ENCODE results near the gene NANOS2. TPM values are rescaled to one million over a fixed set of nuclear protein-coding genes. Genes with fewer than 3 reads are reported as not detected.

Gene NANOS2
- total RNA-seq: not detected

DNA sequence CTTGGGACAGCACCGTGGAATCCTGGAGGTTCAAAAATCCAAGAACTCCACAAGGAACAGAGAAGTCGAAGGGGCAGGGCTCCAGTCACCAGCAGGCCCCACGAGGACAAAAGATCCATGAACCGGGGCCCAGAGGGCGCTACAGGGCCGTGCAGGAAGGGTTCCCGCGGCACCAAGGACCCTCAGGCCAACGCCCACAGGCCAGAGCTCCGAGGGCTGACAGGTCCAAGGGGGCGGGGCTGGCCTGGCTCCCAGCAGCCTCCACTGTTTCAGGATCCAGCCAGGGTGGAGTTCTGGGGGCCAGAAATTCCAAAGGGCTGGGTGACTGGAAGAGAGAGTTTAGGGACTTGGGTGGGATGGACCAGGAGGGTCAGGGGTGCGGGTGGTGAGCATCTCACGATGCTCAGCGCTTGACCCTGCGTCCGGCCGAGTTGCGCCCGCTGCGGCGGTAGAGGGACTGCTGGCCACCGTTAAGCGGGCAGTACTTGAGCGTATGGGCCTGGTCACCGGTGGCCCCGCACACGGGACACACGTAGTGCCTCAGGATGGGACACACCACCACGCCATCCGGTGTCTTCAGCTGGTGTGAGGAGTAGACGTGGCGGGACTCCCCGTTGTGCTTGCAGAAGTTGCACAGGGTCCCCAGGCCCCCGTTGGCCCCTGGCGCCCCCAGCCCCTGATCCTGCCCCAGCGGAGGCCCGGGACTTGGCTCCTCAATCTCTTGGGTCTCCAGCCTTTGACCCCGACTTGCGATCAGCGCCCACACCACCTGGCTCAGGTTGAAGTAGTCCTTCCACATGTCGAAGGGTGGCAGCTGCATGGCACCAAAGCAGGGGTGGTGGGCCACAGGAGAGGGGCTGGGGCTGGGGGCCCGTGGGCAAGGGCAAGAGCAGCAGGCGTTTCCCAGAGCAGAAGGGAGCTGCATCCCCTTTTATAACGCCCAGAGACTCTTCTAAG, at the start of gene NANOS2:
TSS of gene NANOS2 (minus strand) at position 905 of the 957 bp plus-strand sequence. CDS start at position 820, 85 bp downstream.
- no peak for DNase-seq

DNA sequence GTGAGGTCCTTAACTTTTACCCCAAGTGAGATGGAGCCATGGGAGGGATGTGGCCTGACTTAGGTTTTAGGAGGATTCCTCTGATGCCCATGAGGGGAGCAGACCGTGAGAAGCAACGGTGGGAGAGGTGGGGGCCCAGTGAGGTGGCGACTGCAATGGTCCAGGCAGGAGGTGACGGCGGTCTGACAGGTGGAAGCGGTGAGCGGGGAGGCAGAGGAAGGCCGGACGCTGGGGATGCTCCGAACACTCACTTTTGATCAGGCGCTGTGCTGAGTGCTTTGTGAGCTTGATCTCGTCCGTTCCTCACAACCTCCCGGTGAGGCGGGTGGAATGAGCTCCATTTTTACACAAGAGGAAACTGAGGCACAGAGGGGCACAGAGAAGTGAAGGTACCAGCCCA, 47.4 kb upstream of the NANOS2 start:
- no peak for DNase-seq

DNA sequence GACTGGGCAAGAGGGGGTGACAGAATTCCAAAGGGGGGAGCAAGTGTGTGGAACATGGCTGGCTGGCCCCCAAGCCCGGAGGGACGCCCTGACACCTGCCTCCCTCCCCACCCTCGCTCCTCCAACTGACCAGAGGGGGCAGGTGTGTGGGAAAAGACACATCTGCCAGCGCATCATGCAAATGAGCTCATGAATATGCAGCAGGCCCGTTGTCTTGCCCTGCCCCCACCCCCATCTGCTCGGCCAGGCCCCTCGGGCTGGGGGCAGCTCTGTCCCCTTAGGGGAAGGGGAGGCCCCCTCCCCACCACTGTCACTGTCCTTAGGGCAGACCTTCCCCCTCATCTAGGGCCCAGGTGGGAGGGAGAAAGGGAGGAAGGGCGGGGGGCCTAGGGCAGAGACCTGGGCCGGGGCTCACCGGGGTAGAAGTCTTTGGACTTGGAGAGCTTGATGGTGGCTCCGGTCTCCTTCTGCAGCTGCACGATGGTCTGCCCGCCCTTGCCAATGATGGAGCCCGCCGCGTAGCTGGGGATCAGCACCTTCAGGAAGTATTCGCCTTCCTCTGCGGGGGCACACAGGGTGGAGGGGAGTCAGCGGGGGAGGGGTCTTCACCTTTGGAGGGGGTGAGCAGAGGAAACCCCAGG, 46.1 kb upstream of the NANOS2 start:
- DNase-seq: no peak

DNA sequence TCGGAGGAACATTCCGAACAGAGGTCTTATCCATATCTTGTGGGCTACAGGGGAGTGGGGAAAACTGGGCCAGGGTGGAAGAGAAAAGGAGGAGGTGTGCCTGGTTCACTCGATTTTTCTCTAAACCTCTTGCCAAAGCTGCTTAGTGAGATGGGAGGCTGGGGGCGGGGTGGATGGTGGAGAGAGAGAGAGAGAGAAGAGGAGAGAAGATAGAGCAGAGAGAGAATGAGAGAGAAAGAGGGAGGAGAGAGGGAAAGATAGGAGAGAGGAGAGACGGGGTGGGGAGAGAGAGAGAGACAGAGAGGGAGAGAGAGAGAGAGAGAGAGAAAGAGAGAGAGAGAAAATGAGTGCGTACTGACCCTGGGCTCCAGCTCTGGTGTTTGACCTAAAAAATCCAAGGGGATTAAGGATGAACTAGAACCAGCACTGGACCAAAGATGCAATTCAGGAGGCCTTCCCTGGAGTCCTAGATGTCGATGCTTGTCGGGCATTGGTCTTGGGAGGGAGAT, 45.0 kb upstream of the NANOS2 start:
- DNase-seq: no peak

DNA sequence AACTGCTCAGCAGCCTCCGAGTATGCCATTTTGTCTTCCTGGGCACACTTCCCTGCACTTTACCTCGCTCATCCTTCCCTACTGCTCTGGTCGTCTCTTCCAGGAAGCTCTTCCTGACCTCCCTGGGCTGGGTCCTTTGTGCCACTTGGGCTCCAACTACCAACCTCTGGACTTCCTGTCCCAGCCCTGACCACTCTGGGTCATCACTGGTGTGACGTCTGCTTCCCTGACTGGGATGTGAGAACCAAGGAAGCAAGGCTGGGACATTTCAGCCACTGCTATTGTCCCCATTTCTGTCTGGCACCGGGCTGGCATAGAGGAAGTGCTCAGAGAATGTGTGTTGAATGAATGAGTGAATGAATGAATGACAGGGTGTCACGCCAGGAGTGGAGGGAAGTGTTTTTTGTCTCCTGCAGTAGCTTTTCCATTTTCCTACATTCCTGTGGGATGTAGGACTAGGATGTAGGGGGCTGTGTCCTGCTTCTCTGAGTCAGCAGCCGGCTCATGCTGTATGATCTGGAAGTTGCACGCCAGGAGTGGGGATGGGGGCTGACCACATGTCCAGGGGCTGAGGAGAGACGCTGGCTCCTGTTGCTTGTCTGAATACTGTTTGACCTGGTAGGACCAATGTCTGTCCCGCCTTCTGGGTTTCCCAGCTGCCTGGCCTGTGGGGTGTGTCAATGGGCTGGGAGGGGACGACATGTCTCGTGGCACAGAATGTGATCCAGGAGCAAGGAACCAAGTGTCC, 44.4 kb upstream of the NANOS2 start:
- DNase-seq: no peak

DNA sequence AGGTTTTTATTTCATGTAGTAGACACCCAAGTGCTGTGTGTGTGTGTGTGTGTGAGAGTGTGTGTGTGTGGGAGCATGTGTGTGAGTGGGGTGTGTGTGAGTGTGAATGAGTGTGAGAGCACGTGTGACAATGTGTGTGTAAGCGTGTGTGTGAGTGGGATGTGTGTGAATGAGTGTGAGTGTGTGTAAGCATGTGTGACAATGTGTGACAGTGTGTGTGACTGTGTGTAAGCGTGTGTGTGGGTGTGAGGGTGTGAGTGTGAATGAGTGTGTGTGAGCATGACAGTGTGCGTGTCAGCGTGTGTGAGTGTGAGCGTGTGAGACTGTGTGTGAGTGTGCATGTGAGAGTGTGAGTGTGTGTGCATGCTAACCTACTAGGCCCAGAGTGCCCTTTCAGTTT, 43.7 kb upstream of the NANOS2 start:
- no peak for DNase-seq

DNA sequence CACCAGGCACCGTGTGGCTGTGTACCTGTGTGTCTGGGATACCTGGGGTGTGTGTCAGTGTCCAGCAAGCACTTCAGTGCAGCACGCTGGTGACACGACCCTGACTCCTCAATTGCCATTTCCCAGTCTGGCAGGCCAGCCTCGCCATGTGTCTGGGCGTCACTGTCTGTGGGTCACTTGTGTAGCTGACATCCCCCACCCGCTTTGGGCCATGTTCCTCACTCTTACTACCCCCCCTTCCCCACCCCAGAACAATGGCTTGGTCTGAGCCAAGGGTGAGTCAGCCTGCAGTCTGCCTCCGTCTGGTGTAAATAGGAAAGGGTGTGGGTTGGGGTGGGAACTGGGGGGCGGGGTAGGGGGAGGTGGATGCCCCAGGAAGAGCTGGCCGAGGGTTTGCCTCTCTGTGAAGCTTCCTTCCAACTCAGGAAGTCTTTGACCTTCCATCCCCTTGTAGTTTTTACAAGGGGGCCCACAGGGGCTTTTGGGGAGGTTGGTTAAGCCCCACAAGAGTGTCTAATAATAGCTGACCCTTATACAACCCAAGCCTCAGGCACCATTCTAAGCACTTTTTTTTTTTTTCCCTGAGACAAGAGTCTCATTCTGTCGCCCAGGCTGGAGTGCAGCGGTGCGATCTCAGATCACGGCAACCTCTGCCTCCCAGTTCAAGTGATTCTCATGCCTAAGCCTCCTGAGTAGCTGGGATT, 41.5 kb upstream of the NANOS2 start:
- peak; percentile 15 for DNase-seq

DNA sequence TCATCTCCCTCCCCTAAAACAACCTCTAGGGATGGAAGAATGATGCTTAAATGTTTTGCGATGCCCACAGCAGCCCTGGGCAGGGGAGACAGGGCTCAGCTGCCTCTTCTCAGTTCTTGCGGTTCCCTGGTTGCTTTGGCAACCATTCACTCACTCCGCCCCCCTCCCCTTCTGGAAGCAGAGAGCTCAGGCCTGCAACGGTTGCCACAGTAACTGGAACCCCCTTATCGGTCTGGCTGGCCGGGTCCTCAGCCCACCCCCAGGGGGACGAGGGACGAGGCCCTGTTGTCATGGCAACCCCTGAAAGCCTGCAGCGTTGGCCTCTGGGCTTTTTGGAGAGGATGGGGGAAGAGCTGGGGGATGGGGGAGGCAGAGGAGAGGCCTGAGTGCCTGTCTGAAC, 39.6 kb upstream of the NANOS2 start:
- no peak for DNase-seq

DNA sequence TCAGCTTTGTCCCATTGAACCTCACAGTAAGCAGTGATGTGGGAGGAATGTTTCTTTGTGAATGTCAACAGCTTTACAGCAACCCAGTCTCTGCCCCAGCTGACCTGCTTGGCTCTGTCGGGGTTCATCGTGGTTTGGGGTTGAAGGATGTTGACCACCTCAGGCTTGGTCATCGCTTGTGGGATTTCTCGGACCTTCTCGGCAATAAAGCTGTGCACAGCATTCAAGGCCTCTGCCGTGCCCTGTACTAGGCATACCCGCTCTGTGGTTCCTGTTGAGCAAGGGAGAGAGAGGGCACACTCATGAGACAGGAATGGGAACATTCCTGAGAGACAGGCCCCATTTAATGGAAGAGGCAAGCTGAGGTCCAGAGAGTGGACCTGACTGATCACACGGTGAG, 39.1 kb upstream of the NANOS2 start:
- no peak for DNase-seq

DNA sequence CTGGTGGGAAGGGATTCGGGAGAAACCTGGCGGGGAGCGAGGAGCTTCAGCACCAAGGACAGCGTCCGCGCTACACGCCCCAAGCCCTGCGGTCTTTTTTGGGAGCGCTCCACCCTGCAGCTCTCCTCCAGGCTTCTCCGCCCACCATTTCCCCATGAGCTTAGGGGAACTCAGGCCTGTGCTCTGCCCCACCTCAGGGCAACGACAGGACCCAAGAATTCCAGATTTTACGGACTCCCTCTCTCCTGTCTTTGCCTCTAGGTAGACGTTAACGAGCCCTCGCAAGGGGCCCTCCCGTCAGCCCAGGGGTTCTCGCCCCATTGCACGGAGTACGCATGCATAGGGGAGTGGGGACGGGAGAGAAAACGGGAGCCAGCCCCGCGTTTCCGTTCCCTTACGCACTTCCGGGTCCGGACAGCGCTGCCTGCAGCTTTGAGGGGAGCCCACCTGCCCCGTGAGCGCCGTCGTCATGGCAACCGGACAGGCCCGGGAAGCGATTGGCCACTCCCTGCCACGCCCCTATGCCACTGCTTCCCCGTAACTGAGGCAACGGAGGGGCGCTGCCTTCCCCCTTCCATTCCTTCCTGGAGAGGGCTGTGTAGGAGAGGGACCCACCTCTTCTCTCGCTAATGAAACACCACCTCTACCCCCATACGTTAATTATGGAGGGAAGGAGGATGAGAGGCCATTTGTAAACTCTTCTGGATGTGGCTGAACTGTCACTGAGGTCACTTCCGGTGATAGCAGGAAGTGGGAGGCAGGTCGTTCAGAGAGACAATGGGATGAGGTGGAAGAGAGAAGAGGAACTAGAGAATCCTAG, 38.3 kb upstream of the NANOS2 start:
- DNase-seq: peak; percentile 13

DNA sequence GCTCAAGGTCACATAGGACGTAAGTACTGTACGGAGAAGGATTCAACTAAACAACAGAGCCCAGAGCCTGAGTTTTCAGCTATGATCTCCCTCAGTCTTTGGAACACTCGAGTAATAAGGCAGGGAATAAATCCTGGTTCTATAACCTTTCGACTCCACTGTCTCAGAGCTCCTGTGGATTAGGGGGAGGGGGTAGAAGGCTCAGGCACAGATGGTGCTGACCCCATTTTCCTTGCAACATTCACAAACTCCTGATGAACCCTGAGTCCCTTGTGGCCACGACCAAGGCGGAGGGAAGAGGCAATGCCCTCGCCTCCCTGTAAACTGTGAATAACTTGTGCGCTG, 37.7 kb upstream of the NANOS2 start:
- no peak for DNase-seq

DNA sequence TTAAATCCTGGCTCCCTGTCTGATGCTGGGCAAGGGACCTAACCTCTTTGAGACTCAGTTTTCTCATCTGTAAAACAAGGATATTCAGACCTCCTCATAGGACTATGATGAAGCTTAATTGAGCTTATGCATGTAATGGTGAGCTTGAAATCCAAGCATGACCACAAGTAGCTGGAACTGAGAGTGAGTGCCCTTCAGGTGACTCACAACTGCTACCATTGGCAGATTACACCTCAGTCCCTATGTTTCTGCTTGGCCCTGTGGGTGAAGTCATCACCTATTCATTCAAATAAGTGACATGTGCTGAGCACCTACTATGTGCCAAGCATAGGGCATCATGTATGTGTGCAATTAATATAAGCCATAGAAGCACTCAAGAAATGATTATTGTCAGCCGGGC, 33.3 kb upstream of the NANOS2 start:
- no peak for DNase-seq

DNA sequence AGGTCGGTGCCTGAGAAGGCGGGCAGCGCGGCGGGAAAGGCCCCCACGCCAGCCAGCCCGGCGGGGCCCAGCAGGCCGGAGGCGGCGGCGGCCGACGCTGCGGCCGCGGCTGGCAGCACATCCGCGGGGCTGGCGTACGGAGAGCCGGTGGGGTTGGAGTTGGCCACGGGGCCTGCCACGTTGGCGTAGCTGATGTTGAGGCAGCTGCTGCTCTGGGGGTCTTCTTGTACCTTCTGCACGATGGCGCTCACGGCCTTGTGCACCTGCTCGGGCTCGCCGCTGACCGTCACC, 25.9 kb upstream of the NANOS2 start:
- no peak for DNase-seq

DNA sequence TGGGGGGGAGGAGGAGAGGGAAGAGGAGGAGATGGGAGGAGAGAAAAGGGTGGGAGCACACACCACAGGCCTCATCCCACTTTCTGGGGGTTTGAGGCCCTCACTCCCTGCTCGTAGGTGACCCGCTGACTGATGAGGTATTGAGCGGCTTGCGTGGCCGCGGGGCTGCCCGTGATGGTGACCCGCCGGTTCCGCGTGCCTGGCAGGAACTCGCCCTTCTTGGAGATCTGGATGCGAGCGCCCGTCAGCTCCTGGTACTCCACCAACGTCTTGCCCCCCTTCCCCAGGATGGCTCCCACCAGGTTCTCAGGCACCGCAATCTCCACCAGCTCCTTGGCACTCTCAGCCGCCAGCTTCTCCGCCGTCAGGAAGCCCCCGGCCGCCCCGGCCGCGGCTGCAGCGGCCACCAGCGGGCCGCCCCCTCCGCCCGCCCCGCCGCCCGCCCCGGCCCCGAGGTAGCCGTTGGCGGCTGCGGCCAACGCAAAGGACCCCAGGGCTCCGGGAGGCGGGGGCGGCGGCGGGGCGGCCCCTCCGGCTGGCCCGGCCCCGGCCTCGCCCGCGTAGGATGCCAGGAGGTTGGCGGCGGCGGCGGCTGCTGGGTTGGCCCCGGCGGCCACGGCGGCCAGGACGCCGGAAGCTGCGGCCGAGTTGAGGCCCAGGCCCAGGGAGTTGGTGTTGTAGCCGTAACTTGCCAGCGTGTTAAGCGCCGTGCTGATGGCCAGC, 25.4 kb upstream of the NANOS2 start:
- no peak for DNase-seq

DNA sequence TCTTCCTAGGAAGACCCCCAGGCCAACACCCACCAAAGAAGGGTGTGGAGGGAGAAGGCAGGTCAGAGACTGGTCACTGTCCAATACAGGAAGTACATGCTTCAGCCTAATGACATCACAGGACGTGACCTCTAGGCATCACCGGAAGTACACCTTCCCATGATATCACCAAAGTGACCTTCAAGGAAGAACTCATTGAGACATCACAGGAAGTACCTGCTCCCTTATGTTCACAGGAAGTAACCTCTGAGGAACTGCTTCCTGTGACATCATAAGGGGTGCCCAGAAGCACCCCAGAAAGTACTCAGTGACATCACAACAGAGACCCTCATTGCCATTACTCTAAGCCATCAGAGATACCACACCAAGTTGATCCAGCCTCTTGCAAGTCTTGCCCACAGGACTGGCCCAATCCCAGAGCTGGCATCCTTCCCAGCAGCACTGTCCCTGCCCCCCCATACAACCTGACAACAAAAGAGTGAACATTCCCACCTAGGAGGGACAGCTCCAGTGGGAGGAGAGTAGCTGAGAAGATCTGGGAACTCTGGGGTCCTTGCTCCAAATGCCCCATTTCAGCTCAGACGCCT, 24.2 kb upstream of the NANOS2 start:
- DNase-seq: no peak

DNA sequence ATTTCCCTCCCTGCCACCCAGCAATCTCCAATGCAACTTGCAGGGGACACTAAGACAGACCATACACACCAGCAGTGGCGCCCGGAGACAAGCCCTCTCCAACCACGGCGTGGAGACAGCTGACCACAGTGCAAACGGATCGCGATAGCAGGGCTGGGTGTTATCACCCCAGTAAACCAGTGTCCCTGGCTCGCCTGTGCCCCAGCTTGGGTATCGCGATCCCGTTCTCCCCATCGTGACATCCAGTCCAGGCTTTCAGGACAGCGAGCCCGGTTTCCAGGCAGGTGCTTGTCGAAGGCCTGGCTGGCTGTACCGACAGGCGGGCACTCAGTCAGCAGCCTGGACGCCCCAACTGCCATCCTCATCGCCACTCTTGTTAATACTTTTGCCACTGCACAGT, 20.7 kb upstream of the NANOS2 start:
- DNase-seq: no peak

DNA sequence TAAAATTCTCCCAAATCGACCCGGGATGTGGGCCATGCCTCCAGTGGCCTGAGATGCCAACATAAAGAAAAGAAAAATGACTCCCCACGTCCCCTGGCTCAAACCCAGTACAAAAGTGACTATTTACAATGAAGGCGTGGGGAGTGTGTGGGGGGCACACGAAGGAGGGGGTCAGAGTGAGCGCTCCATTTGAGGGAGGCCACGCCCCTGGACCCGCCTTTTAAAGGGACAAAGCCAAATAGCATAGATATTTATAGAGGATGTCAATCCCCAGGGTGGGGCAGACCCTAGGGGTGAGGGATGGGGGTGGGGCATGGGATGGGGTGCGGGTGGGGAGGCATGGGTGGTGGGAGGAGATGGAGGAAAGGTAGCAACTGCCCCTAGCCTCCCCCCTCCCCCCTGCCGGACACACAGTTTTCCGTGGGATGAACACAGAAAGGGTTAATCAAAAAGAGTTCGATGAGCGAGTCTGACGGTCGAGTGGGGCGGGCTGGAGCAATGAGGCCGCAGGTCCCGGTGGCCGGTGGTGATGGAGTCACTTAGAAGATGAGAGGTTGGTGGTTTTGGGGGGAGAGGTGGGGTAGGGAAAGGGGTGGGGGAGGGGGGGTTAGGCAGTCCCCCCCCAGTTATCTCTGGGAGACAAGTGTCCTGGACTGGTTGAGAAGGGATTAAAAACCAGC, 20.1 kb upstream of the NANOS2 start:
- DNase-seq: no peak

DNA sequence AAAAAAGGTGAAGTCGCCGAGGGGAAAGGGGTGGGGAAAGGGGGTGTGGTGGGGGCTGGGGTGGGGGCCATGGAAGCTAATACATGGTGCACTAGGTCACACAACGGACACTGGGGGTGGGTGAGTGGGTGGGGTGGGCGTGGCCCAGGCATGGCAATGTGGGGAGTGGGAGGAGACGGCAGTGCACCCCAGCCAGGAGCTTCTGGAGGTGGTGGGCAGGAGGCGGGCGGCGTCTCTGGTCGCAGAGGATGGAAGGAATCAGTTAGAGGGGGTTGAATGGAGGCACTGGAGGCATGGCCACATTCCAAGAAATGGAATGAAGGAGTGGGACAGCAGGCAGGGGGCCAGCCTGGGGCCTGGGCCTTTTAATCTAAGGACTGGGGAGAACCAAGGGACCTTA, 19.2 kb upstream of the NANOS2 start:
- no peak for DNase-seq

DNA sequence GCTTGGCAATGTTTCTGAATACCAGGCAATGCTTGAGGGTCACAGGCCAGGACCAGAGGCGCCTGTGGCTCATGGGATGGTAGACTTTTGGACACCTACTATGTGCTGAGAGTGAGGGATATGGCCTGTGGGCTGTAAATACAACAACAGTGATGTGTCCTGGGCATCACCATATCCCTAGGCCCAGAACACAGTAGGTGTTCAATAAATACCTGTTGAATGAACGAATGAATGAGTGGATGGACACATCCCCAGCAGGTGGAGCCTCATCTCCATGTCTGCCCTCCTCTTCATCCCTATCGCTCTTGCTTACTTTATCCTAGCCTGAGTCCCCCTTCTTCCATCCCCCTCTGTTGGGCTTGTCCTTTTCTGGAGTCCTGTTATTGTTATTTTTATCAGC, 16.5 kb upstream of the NANOS2 start:
- no peak for DNase-seq

DNA sequence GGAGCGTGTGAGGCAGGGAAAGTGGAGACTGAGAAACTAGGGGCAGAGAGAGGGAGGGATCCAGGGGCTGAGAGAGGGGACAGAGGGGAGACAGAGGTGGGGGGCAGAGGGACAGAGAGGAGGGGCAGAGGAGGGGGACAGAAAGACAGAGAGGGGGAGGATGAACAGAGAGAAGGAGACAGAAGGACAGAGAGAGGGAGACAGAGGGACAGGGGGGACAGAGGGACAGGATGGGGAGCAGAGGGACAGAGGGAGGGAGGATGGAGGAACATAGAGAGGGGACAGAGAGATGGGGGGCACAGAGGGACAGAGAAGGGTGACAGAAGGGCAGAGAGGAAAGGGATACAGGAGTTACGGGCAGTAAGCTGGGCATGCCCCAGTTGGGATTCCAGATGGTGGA, 14.7 kb upstream of the NANOS2 start:
- no peak for DNase-seq
